GM12892 (cell line): ENCODE results near the gene ALKBH7.

Experiments
- POLR2A ChIP-seq: IDR thresholded peaks from 2 replicates; pipeline ENCODE4 v1.6.1; 2011; ENCODE audit warnings: low read depth, low read length, control low read depth
- POLR2AphosphoS5 ChIP-seq: IDR thresholded peaks from 2 replicates; pipeline ENCODE4 v1.6.1; 2011; ENCODE audit warnings: low read depth, low read length, control low read depth
- TAF1 ChIP-seq: IDR thresholded peaks from 2 replicates; pipeline ENCODE4 v1.6.1; 2011; ENCODE audit warnings: low read depth, mild to moderate bottlenecking, control low read depth, low read length, borderline replicate concordance

DNA sequence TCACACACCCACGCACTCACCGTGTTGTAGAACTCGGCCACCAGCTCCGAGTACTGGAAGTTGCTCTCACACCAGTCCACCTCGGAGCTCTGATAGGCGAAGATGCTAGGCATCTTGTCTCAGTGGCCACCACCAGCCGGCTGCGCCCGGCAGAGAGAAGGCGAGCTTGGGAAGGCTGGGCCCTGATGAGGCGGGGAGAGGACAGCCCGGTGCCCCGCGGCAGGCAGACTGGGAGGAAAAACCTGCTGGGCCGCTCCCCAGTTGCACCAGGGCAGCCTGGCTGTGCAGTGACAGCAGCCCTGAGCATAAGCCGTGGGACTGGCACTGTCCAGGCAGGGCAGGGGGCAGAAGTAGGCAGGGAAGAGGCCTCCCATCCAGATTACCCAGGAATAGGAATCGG, 39.2 kb upstream of the ALKBH7 start, which contains the start of gene ACER1:
- TF ChIP-seq POLR2A, result no peak
- no peak for TF ChIP-seq TAF1
- no peak for TF ChIP-seq POLR2AphosphoS5
